ENCODE results near the gene CDH4.

The CDH4 gene

GRCh38 chr20:61708891-61709290 is 456.8 kb downstream of the CDH4 start:
- Histone ChIP-seq H3K18ac (ENCODE audit: low read length) (no peak overlapping the region), H4K12ac (ENCODE audit: low read depth, low read length) (no peak overlapping the region), H3K79me1 (ENCODE audit: low read length) (no peaks in the 10 kb centered on the region), H3K23ac (ENCODE audit: low read length) (no peak overlapping the region), H4K8ac (ENCODE audit: low read depth, low read length) (no peak overlapping the region), H2BK12ac (ENCODE audit: low read length) (no peak overlapping the region), H3K4ac (ENCODE audit: low read depth, low read length) (no peak overlapping the region), H3K14ac (ENCODE audit: low read length) (no peak overlapping the region), H3K4me2 (ENCODE audit: low read length) (no peak overlapping the region), H3K4me3 (ENCODE audit: low read depth, low read length) (no peak overlapping the region), H2BK5ac (ENCODE audit: low read depth, low read length, poor library complexity) (no peak overlapping the region), H3K9ac (ENCODE audit: low read length) (no peak overlapping the region), H2AFZ (ENCODE audit: insufficient read depth, low read length, poor library complexity) (no peak overlapping the region), H2AK5ac (ENCODE audit: low read length) (no peak overlapping the region), H3K36me3 (ENCODE audit: control insufficient read depth in 1 of 2, insufficient read depth in 2 of 2, low read length in 2 of 2) (no peaks in the 10 kb centered on the region), H3K79me2 (ENCODE audit: control insufficient read depth, insufficient read depth, low read length, poor library complexity) (no peaks in the 10 kb centered on the region), H3K4me1 (ENCODE audit: control insufficient read depth in 1 of 2, insufficient read depth in 2 of 2, low read length in 2 of 2) (no peaks in the 10 kb centered on the region), H3K9me3 (ENCODE audit: insufficient read depth, low read depth, low read length) (peaks cover 9% of the 10 kb centered on the region), H4K91ac (ENCODE audit: low read depth, low read length) (no peak overlapping the region), H2BK120ac (ENCODE audit: insufficient read depth, low read length, poor library complexity) (no peak overlapping the region), H3K27ac (ENCODE audit: low read depth, low read length) (no peak overlapping the region), H3K27me3 (ENCODE audit: insufficient read depth, low read length) (no peaks in the 10 kb centered on the region)
- no CpG with 5 or more reads among the region's 11 CpGs for WGBS (ENCODE audit: extremely low coverage, insufficient coverage, insufficient read length)
- DNase-seq, result no peak

GRCh38 chr20:61710108-61710507 is 458.0 kb downstream of the CDH4 start:
- Histone ChIP-seq H3K14ac (ENCODE audit: low read length) (no peak overlapping the region), H2BK12ac (ENCODE audit: low read length) (no peak overlapping the region), H3K4me3 (ENCODE audit: low read depth, low read length) (no peak overlapping the region), H3K23ac (ENCODE audit: low read length) (no peak overlapping the region), H3K27ac (ENCODE audit: low read depth, low read length) (no peak overlapping the region), H2AK5ac (ENCODE audit: low read length) (no peak overlapping the region), H3K18ac (ENCODE audit: low read length) (no peak overlapping the region), H2BK5ac (ENCODE audit: low read depth, low read length, poor library complexity) (no peak overlapping the region), H3K79me2 (ENCODE audit: control insufficient read depth, insufficient read depth, low read length, poor library complexity) (no peaks in the 10 kb centered on the region), H2AFZ (ENCODE audit: insufficient read depth, low read length, poor library complexity) (no peak overlapping the region), H3K4me2 (ENCODE audit: low read length) (no peak overlapping the region), H2BK120ac (ENCODE audit: insufficient read depth, low read length, poor library complexity) (no peak overlapping the region), H3K27me3 (ENCODE audit: insufficient read depth, low read length) (no peaks in the 10 kb centered on the region), H3K36me3 (ENCODE audit: control insufficient read depth in 1 of 2, insufficient read depth in 2 of 2, low read length in 2 of 2) (no peaks in the 10 kb centered on the region), H3K4ac (ENCODE audit: low read depth, low read length) (no peak overlapping the region), H4K12ac (ENCODE audit: low read depth, low read length) (no peak overlapping the region), H3K79me1 (ENCODE audit: low read length) (no peaks in the 10 kb centered on the region), H3K9me3 (ENCODE audit: insufficient read depth, low read depth, low read length) (peaks cover 9% of the 10 kb centered on the region), H4K8ac (ENCODE audit: low read depth, low read length) (no peak overlapping the region), H3K9ac (ENCODE audit: low read length) (no peak overlapping the region), H4K91ac (ENCODE audit: low read depth, low read length) (no peak overlapping the region), H3K4me1 (ENCODE audit: control insufficient read depth in 1 of 2, insufficient read depth in 2 of 2, low read length in 2 of 2) (no peaks in the 10 kb centered on the region)
- DNase-seq, result no peak
- no CpG with 5 or more reads among the region's 8 CpGs for WGBS (ENCODE audit: extremely low coverage, insufficient coverage, insufficient read length)

- no peak overlapping the region for H3K18ac ChIP-seq (ENCODE audit: low read length)
- no peak overlapping the region for H3K14ac ChIP-seq (ENCODE audit: low read length)
- no CpG with 5 or more reads among the region's 9 CpGs for WGBS (ENCODE audit: extremely low coverage, insufficient coverage, insufficient read length)
- H3K79me1 ChIP-seq (ENCODE audit: low read length), result no peaks in the 10 kb centered on the region
- no peak for DNase-seq
- H3K27ac ChIP-seq (ENCODE audit: low read depth, low read length), result no peak overlapping the region
- H2BK120ac ChIP-seq (ENCODE audit: insufficient read depth, low read length, poor library complexity), result no peak overlapping the region
- no peak overlapping the region for H2AFZ ChIP-seq (ENCODE audit: insufficient read depth, low read length, poor library complexity)
- H3K9ac ChIP-seq (ENCODE audit: low read length), result no peak overlapping the region
- no peaks in the 10 kb centered on the region for H3K36me3 ChIP-seq (ENCODE audit: control insufficient read depth in 1 of 2, insufficient read depth in 2 of 2, low read length in 2 of 2)
- H3K79me2 ChIP-seq (ENCODE audit: control insufficient read depth, insufficient read depth, low read length, poor library complexity), result no peaks in the 10 kb centered on the region
- no peak overlapping the region for H2BK12ac ChIP-seq (ENCODE audit: low read length)
- H3K4me3 ChIP-seq (ENCODE audit: low read depth, low read length), result no peak overlapping the region
- H3K4me1 ChIP-seq (ENCODE audit: control insufficient read depth in 1 of 2, insufficient read depth in 2 of 2, low read length in 2 of 2), result no peaks in the 10 kb centered on the region
- H2AK5ac ChIP-seq (ENCODE audit: low read length), result no peak overlapping the region
- no peak overlapping the region for H2BK5ac ChIP-seq (ENCODE audit: low read depth, low read length, poor library complexity)
- H3K4me2 ChIP-seq (ENCODE audit: low read length), result no peak overlapping the region
- no peak overlapping the region for H3K23ac ChIP-seq (ENCODE audit: low read length)
- H4K8ac ChIP-seq (ENCODE audit: low read depth, low read length), result no peak overlapping the region
- no peak overlapping the region for H4K91ac ChIP-seq (ENCODE audit: low read depth, low read length)
- H4K12ac ChIP-seq (ENCODE audit: low read depth, low read length), result no peak overlapping the region
- no peaks in the 10 kb centered on the region for H3K27me3 ChIP-seq (ENCODE audit: insufficient read depth, low read length)
- no peak overlapping the region for H3K4ac ChIP-seq (ENCODE audit: low read depth, low read length)
- peaks cover 15% of the 10 kb centered on the region for H3K9me3 ChIP-seq (ENCODE audit: insufficient read depth, low read depth, low read length)
Observed at GRCh38 chr20:61712688-61713087, 460.6 kb downstream of the CDH4 start.

GRCh38 chr20:61718361-61719005 is 466.4 kb downstream of the CDH4 start:
- no CpG with 5 or more reads among the region's 11 CpGs for WGBS (ENCODE audit: extremely low coverage, insufficient coverage, insufficient read length)
- DNase-seq, result no peak
- no peak overlapping the region for H3K4ac ChIP-seq (ENCODE audit: low read depth, low read length)
- no peaks in the 10 kb centered on the region for H3K36me3 ChIP-seq (ENCODE audit: control insufficient read depth in 1 of 2, insufficient read depth in 2 of 2, low read length in 2 of 2)
- no peak overlapping the region for H2BK5ac ChIP-seq (ENCODE audit: low read depth, low read length, poor library complexity)
- H3K18ac ChIP-seq (ENCODE audit: low read length), result no peak overlapping the region
- H3K79me1 ChIP-seq (ENCODE audit: low read length), result no peaks in the 10 kb centered on the region
- H3K9me3 ChIP-seq (ENCODE audit: insufficient read depth, low read depth, low read length), result peaks cover 20% of the 10 kb centered on the region
- H3K23ac ChIP-seq (ENCODE audit: low read length), result no peak overlapping the region
- H3K9ac ChIP-seq (ENCODE audit: low read length), result no peak overlapping the region
- no peak overlapping the region for H3K4me2 ChIP-seq (ENCODE audit: low read length)
- H2BK12ac ChIP-seq (ENCODE audit: low read length), result no peak overlapping the region
- no peak overlapping the region for H3K14ac ChIP-seq (ENCODE audit: low read length)
- H2AK5ac ChIP-seq (ENCODE audit: low read length), result no peak overlapping the region
- H3K27me3 ChIP-seq (ENCODE audit: insufficient read depth, low read length), result no peaks in the 10 kb centered on the region
- no peaks in the 10 kb centered on the region for H3K4me1 ChIP-seq (ENCODE audit: control insufficient read depth in 1 of 2, insufficient read depth in 2 of 2, low read length in 2 of 2)
- H4K91ac ChIP-seq (ENCODE audit: low read depth, low read length), result no peak overlapping the region
- no peak overlapping the region for H3K27ac ChIP-seq (ENCODE audit: low read depth, low read length)
- no peak overlapping the region for H4K8ac ChIP-seq (ENCODE audit: low read depth, low read length)
- no peak overlapping the region for H3K4me3 ChIP-seq (ENCODE audit: low read depth, low read length)
- no peak overlapping the region for H2AFZ ChIP-seq (ENCODE audit: insufficient read depth, low read length, poor library complexity)
- no peak overlapping the region for H2BK120ac ChIP-seq (ENCODE audit: insufficient read depth, low read length, poor library complexity)
- H3K79me2 ChIP-seq (ENCODE audit: control insufficient read depth, insufficient read depth, low read length, poor library complexity), result no peaks in the 10 kb centered on the region
- no peak overlapping the region for H4K12ac ChIP-seq (ENCODE audit: low read depth, low read length)
